B cell (primary cell): ENCODE data around the gene HOXA10.

ENCODE experiments used
- EZH2 ChIP-seq: IDR thresholded peaks from 2 replicates; pipeline ENCODE4 v1.6.1; 2012; ENCODE audit warnings: borderline replicate concordance, low read depth, mild to moderate bottlenecking, moderate library complexity, low read length; ENCODE audit not compliant: insufficient read depth, poor library complexity, severe bottlenecking
- TF ChIP-seq, protein P1 (sequence below): fragments of 200-600 bp; IDR thresholded peaks from one replicate; pipeline ENCODE4 v1.8.0; 2022; ENCODE audit warnings: antibody characterized with exemption, mild to moderate bottlenecking

GRCh38 chr7:27179503-27180430, 5.6 kb upstream of the HOXA10 start:
- TF ChIP-seq, protein P1, sequence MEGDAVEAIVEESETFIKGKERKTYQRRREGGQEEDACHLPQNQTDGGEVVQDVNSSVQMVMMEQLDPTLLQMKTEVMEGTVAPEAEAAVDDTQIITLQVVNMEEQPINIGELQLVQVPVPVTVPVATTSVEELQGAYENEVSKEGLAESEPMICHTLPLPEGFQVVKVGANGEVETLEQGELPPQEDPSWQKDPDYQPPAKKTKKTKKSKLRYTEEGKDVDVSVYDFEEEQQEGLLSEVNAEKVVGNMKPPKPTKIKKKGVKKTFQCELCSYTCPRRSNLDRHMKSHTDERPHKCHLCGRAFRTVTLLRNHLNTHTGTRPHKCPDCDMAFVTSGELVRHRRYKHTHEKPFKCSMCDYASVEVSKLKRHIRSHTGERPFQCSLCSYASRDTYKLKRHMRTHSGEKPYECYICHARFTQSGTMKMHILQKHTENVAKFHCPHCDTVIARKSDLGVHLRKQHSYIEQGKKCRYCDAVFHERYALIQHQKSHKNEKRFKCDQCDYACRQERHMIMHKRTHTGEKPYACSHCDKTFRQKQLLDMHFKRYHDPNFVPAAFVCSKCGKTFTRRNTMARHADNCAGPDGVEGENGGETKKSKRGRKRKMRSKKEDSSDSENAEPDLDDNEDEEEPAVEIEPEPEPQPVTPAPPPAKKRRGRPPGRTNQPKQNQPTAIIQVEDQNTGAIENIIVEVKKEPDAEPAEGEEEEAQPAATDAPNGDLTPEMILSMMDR, result peak; percentile 77
- no peak for TF ChIP-seq EZH2
